ENCODE data around the gene ZFP2.
A peak's percentile ranks its signal among the peaks of the same experiment; 100 is the strongest.
"Not testable (repeated sequence)": the region's sequence is repeated elsewhere in the genome, so short reads cannot be mapped to it uniquely, and the experiment has no call there.

ZFP2 gene

DNA sequence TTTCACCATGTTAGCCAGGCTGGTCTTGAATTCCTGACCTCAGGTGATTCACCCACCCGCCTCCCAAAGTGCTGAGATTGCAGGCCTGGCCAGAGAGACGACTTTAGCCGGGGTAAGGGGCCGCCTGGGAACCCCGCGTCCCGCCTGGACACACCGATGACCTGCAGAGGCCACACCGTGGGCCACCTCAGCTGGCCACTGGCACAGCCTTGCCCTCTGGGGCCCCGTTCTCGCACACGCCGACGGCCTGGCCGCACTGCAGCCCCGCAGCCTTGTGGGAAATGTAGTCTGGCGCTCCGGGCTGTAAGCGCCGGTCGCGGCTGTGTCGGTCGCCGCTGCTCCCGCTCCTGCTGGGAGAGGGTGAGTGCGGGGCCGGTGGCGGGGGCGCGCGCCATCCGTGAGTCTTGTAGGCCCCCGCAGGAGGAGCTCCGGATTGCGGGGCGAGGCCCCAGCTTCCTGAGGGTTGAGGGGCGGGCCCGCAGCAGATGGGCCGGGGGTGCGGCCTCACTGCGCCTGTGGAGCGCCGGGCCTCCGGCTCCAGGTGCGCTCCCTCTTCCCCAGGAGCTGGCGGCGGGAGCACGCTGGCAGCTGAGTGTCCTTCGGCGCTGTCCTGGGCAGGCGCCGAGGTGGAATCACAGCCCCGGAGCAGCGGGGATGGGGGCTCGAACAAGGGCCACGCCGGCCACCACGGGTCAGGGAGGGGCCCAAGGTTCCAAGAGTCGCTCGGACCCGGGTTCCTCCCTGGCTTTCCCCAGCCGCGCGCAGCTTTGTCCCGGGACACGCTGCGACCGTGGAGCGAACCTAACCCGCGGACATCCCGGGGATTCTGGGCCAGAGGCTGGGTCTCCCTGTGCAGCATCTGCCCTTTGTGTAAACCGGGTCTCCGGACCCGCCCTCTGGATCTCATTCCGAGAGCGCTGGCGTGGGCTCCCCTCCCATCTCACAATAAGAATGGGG is at the start of gene ZFP2:
ZFP2 (plus strand) TSS at position 299 of the 957 bp plus-strand sequence. CDS start 35,401 bp downstream, outside the sequence.
- DNase-seq (ENCODE audit: insufficient read length, low spot score) (peak; percentile 22), FAIRE-seq (no peak)
- TF ChIP-seq POLR2A (IDR thresholded peaks at IDR 0.05; ENCODE audit: low read depth, low read length) = no peak

GRCh38 chr5:178849316-178849715 is 46.4 kb upstream of the ZFP2 start:
- FAIRE-seq (no peak), DNase-seq (ENCODE audit: insufficient read length, low spot score) (no peak)

DNA sequence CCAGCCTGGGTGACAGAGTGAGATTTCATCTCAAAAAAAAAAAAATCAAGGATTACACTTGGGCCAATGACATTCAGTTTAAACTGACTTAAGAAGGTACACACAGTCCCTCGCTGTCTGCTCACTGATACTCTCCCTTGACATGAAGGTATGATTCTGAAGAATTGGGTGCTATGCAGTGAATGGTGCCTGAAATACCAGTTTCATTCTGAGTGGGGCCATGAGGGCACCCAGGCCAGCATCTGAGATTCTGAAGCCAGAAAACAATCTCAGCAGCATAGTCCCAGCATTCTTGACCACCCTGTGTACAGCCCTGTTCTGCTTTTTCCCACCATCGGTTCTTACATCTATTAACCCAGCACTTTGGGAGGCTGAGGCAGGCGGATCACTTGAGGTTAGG is 43.8 kb upstream of the ZFP2 start:
- DNase-seq (ENCODE audit: insufficient read length, low spot score) = no peak
- TF ChIP-seq POLR2A (IDR thresholded peaks at IDR 0.05; ENCODE audit: low read depth, low read length) = no peak

More at GRCh38 chr5:178849316-178849715, 46.4 kb upstream of the ZFP2 start:
- no peak for TF ChIP-seq POLR2A (IDR thresholded peaks at IDR 0.05; ENCODE audit: low read depth, low read length)

GRCh38 chr5:178854284-178854683 is 41.4 kb upstream of the ZFP2 start:
- no peak for DNase-seq (ENCODE audit: insufficient read length, low spot score)
- no peak for TF ChIP-seq POLR2A (IDR thresholded peaks at IDR 0.05; ENCODE audit: low read depth, low read length)
- FAIRE-seq = no peak

More for the DNA sequence above, 43.8 kb upstream of the ZFP2 start:
- no peak for FAIRE-seq

- TF ChIP-seq POLR2A (IDR thresholded peaks at IDR 0.05; ENCODE audit: low read depth, low read length) = peak; percentile 82
- FAIRE-seq (no peak), DNase-seq (ENCODE audit: insufficient read length, low spot score) (peak; percentile 89)
These were observed 35.8 kb upstream of the ZFP2 start, which contains the start of gene ZNF354B for GRCh38 chr5:178859625-178860521. ZNF354B (plus strand) TSS chr5:178859953; CDS start chr5:178861048, 1,095 bp downstream.

GRCh38 chr5:178860615-178861014 is 35.1 kb upstream of the ZFP2 start:
- FAIRE-seq; DNase-seq (ENCODE audit: insufficient read length, low spot score): not testable (repeated sequence)

GRCh38 chr5:178861627-178862026 is 34.1 kb upstream of the ZFP2 start:
- FAIRE-seq = no peak

GRCh38 chr5:178866946-178867345 is 28.8 kb upstream of the ZFP2 start:
- FAIRE-seq (no peak), DNase-seq (ENCODE audit: insufficient read length, low spot score) (no peak)
- no peak for TF ChIP-seq POLR2A (IDR thresholded peaks at IDR 0.05; ENCODE audit: low read depth, low read length)

More at GRCh38 chr5:178861627-178862026, 34.1 kb upstream of the ZFP2 start:
- no peak for DNase-seq (ENCODE audit: insufficient read length, low spot score)
- no peak for TF ChIP-seq POLR2A (IDR thresholded peaks at IDR 0.05; ENCODE audit: low read depth, low read length)

DNA sequence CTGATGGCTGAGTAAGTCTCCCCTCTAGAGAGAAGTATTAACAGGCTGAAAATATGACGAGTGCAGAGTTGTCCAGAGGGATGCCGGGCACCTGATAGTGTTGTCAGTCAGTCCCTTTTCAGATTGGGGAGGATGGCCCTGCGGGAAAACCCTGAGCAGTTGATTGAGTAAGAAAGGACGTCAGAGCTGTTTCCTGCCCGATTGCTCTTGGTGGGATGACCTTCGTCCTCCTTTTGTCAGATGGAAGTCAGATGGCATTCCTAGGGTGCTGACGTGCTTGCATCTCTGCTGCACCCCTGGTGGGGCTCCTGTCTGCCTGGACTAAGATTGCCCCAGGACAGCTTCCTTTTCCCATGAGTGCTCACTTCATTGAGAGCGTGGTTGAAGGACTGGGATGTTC is 26.1 kb upstream of the ZFP2 start:
- DNase-seq (ENCODE audit: insufficient read length, low spot score) (no peak), FAIRE-seq (no peak)
- no peak for TF ChIP-seq POLR2A (IDR thresholded peaks at IDR 0.05; ENCODE audit: low read depth, low read length)

DNA sequence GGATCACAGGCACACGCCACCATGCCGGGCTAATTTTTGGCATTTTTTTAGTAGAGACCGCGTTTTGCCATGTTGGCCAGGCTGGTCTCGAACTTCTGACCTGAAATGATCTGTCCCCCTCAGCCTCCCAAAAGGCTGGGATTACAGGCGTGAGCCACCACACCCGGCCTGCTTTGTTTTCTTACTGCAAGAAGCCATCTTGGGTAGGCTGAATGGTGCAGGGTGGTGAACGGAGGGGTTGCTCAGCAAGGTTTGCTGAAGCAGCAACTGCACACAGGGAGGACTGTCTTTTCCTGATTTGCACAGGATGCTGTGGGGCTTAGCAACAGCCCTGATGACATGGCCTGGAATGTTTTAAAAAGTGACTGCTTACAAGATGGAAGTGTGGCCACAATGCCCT is 25.3 kb upstream of the ZFP2 start:
- no peak for FAIRE-seq
- TF ChIP-seq POLR2A (IDR thresholded peaks at IDR 0.05; ENCODE audit: low read depth, low read length) = no peak
- no peak for DNase-seq (ENCODE audit: insufficient read length, low spot score)

- DNase-seq (ENCODE audit: insufficient read length, low spot score) (no peak), FAIRE-seq (no peak)
- no peak for TF ChIP-seq POLR2A (IDR thresholded peaks at IDR 0.05; ENCODE audit: low read depth, low read length)
These were observed 23.4 kb upstream of the ZFP2 start for GRCh38 chr5:178872302-178872701.

GRCh38 chr5:178883115-178883694 is 12.5 kb upstream of the ZFP2 start:
- not testable (repeated sequence) for FAIRE-seq; DNase-seq (ENCODE audit: insufficient read length, low spot score)

DNA sequence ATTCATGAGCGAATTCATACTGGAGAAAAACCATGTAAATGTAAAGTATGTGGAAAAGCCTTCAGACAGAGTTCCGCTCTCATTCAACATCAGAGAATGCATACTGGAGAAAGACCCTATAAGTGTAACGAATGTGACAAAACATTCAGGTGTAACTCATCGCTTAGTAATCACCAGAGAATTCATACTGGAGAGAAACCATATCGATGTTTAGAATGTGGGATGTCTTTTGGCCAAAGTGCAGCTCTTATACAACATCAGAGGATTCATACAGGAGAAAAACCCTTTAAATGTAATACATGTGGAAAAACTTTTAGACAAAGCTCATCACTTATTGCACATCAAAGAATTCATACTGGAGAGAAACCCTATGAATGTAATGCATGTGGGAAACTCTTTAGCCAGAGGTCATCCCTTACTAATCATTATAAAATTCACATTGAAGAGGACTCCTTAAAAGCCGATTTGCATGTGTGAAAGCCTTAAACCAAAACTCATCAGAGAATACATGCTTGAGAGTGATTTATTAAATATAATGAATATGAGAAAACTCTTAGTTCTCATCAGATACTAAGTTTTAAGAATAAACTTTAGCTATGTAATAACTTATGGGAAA is 11.8 kb upstream of the ZFP2 start:
- TF ChIP-seq POLR2A (IDR thresholded peaks at IDR 0.05; ENCODE audit: low read depth, low read length) = no peak
- no peak for DNase-seq (ENCODE audit: insufficient read length, low spot score)
- no peak for FAIRE-seq
